ENCODE results near the gene KIAA0513. TPM values are rescaled to one million over a fixed set of nuclear protein-coding genes. Genes with fewer than 3 reads are reported as not detected.

Gene KIAA0513
- total and polyA plus RNA-seq, 2 of the 13 experiments (the other 11 are each of a cell fraction or from before 2014, with no cell fraction given): 1.8 TPM

- TF ChIP-seq PATZ1 (CRISPR knock-in tag; IDR thresholded peaks at IDR 0.05) (no peak), ZNF18 (CRISPR knock-in tag; IDR thresholded peaks at IDR 0.05; ENCODE audit: insufficient replicate concordance) (no peak), ZNF891 (CRISPR knock-in tag; IDR thresholded peaks at IDR 0.05) (peak; percentile 90), YY1 (IDR thresholded peaks at IDR 0.05; ENCODE audit: insufficient read depth, insufficient replicate concordance, low read depth, low read length) (no peak), SRF (IDR thresholded peaks at IDR 0.05; ENCODE audit: low read depth, low read length) (no peak), ZNF614 (CRISPR knock-in tag; IDR thresholded peaks at IDR 0.05; ENCODE audit: borderline replicate concordance) (0 out of 2 replicates have a peak, but pooled peaks have one; percentile 27), KLF9 (CRISPR knock-in tag; IDR thresholded peaks at IDR 0.05; ENCODE audit: low read depth) (no peak), ZNF776 (CRISPR knock-in tag; IDR thresholded peaks at IDR 0.05) (0 out of 2 replicates have a peak, but pooled peaks have one; percentile 47), IRF1 (CRISPR knock-in tag; IDR thresholded peaks at IDR 0.05; ENCODE audit: low read depth) (peak; percentile 94; the same call in 1 of the 2 replicates), TRIM24 (CRISPR knock-in tag; IDR thresholded peaks at IDR 0.05) (no peak), ZBTB38 (CRISPR knock-in tag; IDR thresholded peaks at IDR 0.05) (0 out of 2 replicates have a peak, but pooled peaks have one; percentile 78), ZBTB33 (CRISPR knock-in tag; IDR thresholded peaks at IDR 0.05) (peak; percentile 16; the same call in 1 of the 2 replicates), FOXO4 (CRISPR knock-in tag; conservative IDR thresholded peaks at IDR 0.05) (peak; percentile 64; the same call in 1 of the 2 replicates), FIP1L1 (IDR thresholded peaks at IDR 0.05; ENCODE audit: borderline replicate concordance, insufficient read depth, low read depth, low read length) (no peak), ZNF576 (CRISPR knock-in tag; IDR thresholded peaks at IDR 0.05) (no peak; the same call in 1 of the 2 replicates), ZSCAN20 (CRISPR knock-in tag; IDR thresholded peaks at IDR 0.05; ENCODE audit: borderline replicate concordance) (no peak), MAZ (IDR thresholded peaks at IDR 0.05; ENCODE audit: borderline replicate concordance, low read depth, low read length) (no peak), MAZ (CRISPR knock-in tag; IDR thresholded peaks at IDR 0.05; ENCODE audit: low read depth) (peak; percentile 82), TBX3 (IDR thresholded peaks at IDR 0.05; ENCODE audit: borderline replicate concordance) (no peak)
Measured at GRCh38 chr16:85055493-85056210, 28.1 kb downstream of the KIAA0513 start (continued).

All from HepG2 (cell line).